B cell (primary cell): Measurements from ENCODE around the gene PTPRM. TPM values are rescaled to one million over a fixed set of nuclear protein-coding genes. Genes with fewer than 3 reads are reported as not detected.

Experiments used
- ATAC-seq: fragments of 200-7000 bp; cut with Tn5 transposase; one replicate; pipeline ENCODE4 v1.10.0; 2021; ENCODE audit warnings: low read depth, mild to moderate bottlenecking, moderate number of reproducible peaks, moderate library complexity
- CTCF ChIA-PET: fragments of 350-600 bp; sonication (Branson Sonifier 250); formaldehyde crosslinking; loops from one replicate; lab custom pipeline; 2021; ENCODE audit warnings: antibody characterized with exemption, inconsistent platforms; lab: Charles Lee
- POLR2A ChIA-PET: fragments of 350-600 bp; sonication (Branson Sonifier 250); formaldehyde crosslinking; loops from one replicate; lab custom pipeline; 2021; ENCODE audit warnings: antibody characterized with exemption; lab: Charles Lee
- DNase-seq: peaks from one replicate; pipeline ENCODE4 v3.0.0; 2013
- H2AFZ ChIP-seq: 2 replicates; pipeline ENCODE4 v1.6.1; 2012; ENCODE audit warnings: mild to moderate bottlenecking, low read depth, low read length; ENCODE audit not compliant: insufficient read depth, poor library complexity, severe bottlenecking
- H3K27ac ChIP-seq, 2 donors: 1 replicate in 1 of 2; 2 replicates in 1 of 2; pipeline ENCODE4 v1.5.1; 2012 to 2013; ENCODE audit warnings: low read length in 2 of 2, mild to moderate bottlenecking in 2 of 2, moderate library complexity in 1 of 2
- H3K27me3 ChIP-seq, 4 experiments: fragments of 200-600 bp in 1 of 4; sonication (generic) in 1 of 4; replicated peaks in 1 of 4; 1 replicate in 2 of 4; 2 replicates in 2 of 4; pipeline versions ENCODE4 v1.6.1 to v1.7.0; 2013 to 2016; ENCODE audit warnings: low read length in 3 of 4, mild to moderate bottlenecking in 2 of 4, mixed read lengths in 1 of 4, moderate library complexity in 1 of 4; ENCODE audit not compliant: insufficient read depth in 4 of 4, control insufficient read depth in 3 of 4; ENCODE audit errors: control extremely low read depth in 1 of 4
- H3K36me3 ChIP-seq, 2 experiments: replicated peaks in 1 of 2; 1 replicate in 1 of 2; 2 replicates in 1 of 2; pipeline versions ENCODE4 v1.6.1 to v1.7.1; 2013; ENCODE audit warnings: low read length in 1 of 2; ENCODE audit not compliant: insufficient read depth in 2 of 2, control insufficient read depth in 1 of 2; ENCODE audit errors: control extremely low read depth in 1 of 2, extremely low read depth in 1 of 2
- H3K4me1 ChIP-seq, 2 donors: fragments of 200-600 bp in 1 of 2; sonication (generic) in 1 of 2; 1 replicate in 1 of 2; 2 replicates in 1 of 2; pipeline versions ENCODE4 v1.5.1 to v1.6.1; 2013 to 2017; ENCODE audit warnings: low read length in 2 of 2; ENCODE audit not compliant: control insufficient read depth in 2 of 2, insufficient read depth in 2 of 2
- H3K4me2 ChIP-seq: replicated peaks from 2 replicates; pipeline ENCODE3; 2012; ENCODE audit warnings: mild to moderate bottlenecking, low read depth, low read length; ENCODE audit not compliant: poor library complexity, severe bottlenecking
- H3K4me3 ChIP-seq, 5 experiments: fragments of 200-600 bp in 1 of 5; sonication (generic) in 1 of 5; 1 replicate in 3 of 5; 2 replicates in 2 of 5; pipeline versions ENCODE4 v1.5.1 to v1.7.0; 2011 to 2016; ENCODE audit warnings: low read length in 4 of 5, mild to moderate bottlenecking in 4 of 5, low read depth in 2 of 5, control low read depth in 1 of 5, moderate library complexity in 1 of 5; ENCODE audit not compliant: insufficient read depth in 1 of 5; ENCODE audit errors: control extremely low read depth in 1 of 5, extremely low read depth in 1 of 5
- H3K79me2 ChIP-seq: fragments of 200-600 bp; sonication (generic); one replicate; pipeline ENCODE4 v1.6.0; 2016; ENCODE audit warnings: low read length; ENCODE audit not compliant: control insufficient read depth, insufficient read depth
- H3K9ac ChIP-seq: fragments of 200-600 bp; sonication (generic); 2 replicates; pipeline ENCODE4 v1.6.1; 2017; ENCODE audit warnings: mild to moderate bottlenecking, low read length, moderate library complexity
- H3K9me3 ChIP-seq, 3 donors: one replicate each; pipeline versions ENCODE4 v1.6.1 to v1.7.1; 2013; ENCODE audit warnings: low read length in 2 of 3; ENCODE audit not compliant: control insufficient read depth in 2 of 3, insufficient read depth in 1 of 3; ENCODE audit errors: control extremely low read depth in 1 of 3
- H4K20me1 ChIP-seq: 2 replicates; pipeline ENCODE4 v1.6.0; 2012; ENCODE audit warnings: mild to moderate bottlenecking, low read length; ENCODE audit not compliant: insufficient read depth, control insufficient read depth, poor library complexity, severe bottlenecking
- H3K27ac Mint-ChIP-seq: one replicate; pipeline ENCODE4 v1.8.0; 2021; ENCODE audit warnings: mixed read lengths
- H3K27me3 Mint-ChIP-seq: one replicate; pipeline ENCODE4 v1.8.0; 2021; ENCODE audit warnings: mixed read lengths
- H3K4me1 Mint-ChIP-seq: one replicate; pipeline ENCODE4 v1.8.0; 2021; ENCODE audit warnings: mixed read lengths
- H3K4me3 Mint-ChIP-seq: one replicate; pipeline ENCODE4 v1.8.0; 2021; ENCODE audit warnings: mixed read lengths
- H3K9me3 Mint-ChIP-seq: one replicate; pipeline ENCODE4 v1.8.0; 2022; ENCODE audit warnings: mixed read lengths; ENCODE audit not compliant: insufficient read depth
- EZH2 ChIP-seq: IDR thresholded peaks from 2 replicates; pipeline ENCODE4 v1.6.1; 2012; ENCODE audit warnings: borderline replicate concordance, low read depth, mild to moderate bottlenecking, moderate library complexity, low read length; ENCODE audit not compliant: insufficient read depth, poor library complexity, severe bottlenecking
- WGBS: methylation state at CpG from one replicate; pipeline ENCODE4 v1.1.5; 2013; ENCODE audit warnings: missing lambda C conversion rate; ENCODE audit not compliant: insufficient coverage; 5-methylcytosine and 5-hydroxymethylcytosine counted together
- intact Hi-C: fragments of 100-400 bp; cut with micrococcal nuclease; formaldehyde crosslinking; loops from one replicate; pipeline ENCODE4 v1.10.0; 2022
- polyA plus RNA-seq: library from polyadenylated mRNA; depleted of rRNA; stranded (reverse); fragments of >200 nt; gene quantifications from 2 replicates; pipeline ENCODE4 v1.2.3, GENCODE V29; 2012
- total RNA-seq, 2 donors: library from RNA; stranded (reverse); fragments of 120-200 nt in 1 of 2; gene quantifications; 1 replicate in 1 of 2; 2 replicates in 1 of 2; pipeline versions ENCODE4 v1.2.3 to v1.2.4, GENCODE V29; 2013 to 2022
- TF ChIP-seq, protein P1 (sequence below): fragments of 200-600 bp; IDR thresholded peaks from one replicate; pipeline ENCODE4 v1.8.0; 2022; ENCODE audit warnings: antibody characterized with exemption, mild to moderate bottlenecking

PTPRM gene
- total and polyA plus RNA-seq, 2 donors (not counting 1 experiment from before 2014, with no cell fraction given): 0.20 to 0.89 TPM

DNA sequence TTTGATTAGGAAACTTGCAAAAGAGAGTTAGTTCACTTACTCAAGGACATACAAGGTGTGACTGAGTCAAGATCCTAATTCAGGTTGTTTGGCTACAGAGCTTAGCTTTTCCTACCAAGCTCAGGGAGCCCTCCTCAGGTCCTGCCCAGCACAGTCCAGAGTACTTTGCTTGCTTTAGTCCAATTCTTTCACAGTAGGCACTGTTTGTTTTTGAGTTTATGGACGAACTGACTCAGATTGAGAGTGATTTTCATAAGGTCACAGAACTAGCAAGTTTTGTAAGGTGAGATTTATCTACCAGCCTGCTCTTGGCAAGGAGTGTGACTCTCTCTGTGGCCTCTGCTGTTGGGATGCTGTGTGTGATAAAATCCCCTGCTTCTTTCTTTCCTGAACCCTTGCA is 310.5 kb downstream of the PTPRM start:
- 78% methylated on average over 1 of the region's 1 CpG for WGBS
- Histone ChIP-seq H3K4me3 (no peak overlapping the region), H3K27me3 (no peaks in the 10 kb centered on the region), H3K9ac (no peak overlapping the region), H3K27ac (no peak overlapping the region), H3K36me3 (no peaks in the 10 kb centered on the region), H4K20me1 (no peaks in the 10 kb centered on the region), H3K4me1 (no peaks in the 10 kb centered on the region), H3K79me2 (no peaks in the 10 kb centered on the region), H3K9me3 (no peaks in the 10 kb centered on the region), H2AFZ (no peak overlapping the region), H3K4me2 (no peak overlapping the region)
- ATAC-seq: no peak
- DNase-seq: no peak
- Mint-ChIP-seq H3K4me3 (no peak overlapping the region), H3K27ac (no peak overlapping the region), H3K27me3 (no peaks in the 10 kb centered on the region), H3K4me1 (no peaks in the 10 kb centered on the region), H3K9me3 (no peaks in the 10 kb centered on the region)
- TF ChIP-seq, protein P1, sequence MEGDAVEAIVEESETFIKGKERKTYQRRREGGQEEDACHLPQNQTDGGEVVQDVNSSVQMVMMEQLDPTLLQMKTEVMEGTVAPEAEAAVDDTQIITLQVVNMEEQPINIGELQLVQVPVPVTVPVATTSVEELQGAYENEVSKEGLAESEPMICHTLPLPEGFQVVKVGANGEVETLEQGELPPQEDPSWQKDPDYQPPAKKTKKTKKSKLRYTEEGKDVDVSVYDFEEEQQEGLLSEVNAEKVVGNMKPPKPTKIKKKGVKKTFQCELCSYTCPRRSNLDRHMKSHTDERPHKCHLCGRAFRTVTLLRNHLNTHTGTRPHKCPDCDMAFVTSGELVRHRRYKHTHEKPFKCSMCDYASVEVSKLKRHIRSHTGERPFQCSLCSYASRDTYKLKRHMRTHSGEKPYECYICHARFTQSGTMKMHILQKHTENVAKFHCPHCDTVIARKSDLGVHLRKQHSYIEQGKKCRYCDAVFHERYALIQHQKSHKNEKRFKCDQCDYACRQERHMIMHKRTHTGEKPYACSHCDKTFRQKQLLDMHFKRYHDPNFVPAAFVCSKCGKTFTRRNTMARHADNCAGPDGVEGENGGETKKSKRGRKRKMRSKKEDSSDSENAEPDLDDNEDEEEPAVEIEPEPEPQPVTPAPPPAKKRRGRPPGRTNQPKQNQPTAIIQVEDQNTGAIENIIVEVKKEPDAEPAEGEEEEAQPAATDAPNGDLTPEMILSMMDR: no peak
- no peak for TF ChIP-seq EZH2
- intact Hi-C loops: no loop called here
- POLR2A ChIA-PET: no interaction called here
- CTCF ChIA-PET: no interaction called here

DNA sequence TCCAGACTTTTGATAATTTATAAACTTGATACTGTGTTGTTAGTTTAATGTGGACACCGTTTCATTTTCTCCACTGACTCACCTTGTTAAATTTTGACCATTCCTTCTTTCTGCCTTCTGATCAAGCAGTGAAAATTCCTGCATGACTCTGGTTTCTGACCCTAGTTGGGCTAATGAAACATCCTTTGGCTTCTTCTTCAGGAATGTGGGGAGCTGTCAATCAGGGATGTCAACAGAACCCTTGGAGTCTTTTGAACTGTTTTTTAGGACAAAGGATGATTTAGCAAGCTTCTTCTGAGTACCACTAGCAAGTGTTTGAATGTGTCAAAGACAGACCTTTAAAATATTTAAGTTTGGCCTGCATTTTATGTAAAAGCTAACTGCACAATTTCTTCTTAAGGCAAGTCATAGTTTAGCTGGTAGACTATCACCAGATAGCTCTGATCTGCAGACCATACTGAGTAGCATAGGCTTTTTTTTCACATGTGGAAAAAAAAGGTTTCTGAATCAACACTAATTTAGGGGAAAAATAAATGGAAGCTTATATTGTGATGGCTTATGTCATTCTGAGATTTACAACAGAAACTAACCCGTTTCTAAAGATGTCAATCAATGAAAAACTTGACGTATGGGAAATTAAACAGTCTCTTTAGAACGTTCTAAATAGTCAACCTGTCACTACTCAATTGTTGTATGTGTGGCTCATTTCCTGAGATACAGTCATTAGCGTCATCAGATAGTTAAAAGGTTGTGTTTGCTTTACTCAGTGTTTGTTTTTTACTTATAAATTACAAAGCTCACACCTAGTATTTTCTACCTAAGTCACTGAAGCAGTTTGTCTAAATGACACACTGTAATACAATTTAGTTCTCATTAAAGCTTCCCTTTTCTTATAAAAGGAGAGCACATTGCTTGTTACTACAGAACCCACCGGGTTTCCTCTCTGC is 311.4 kb downstream of the PTPRM start:
- Histone ChIP-seq H3K27ac (no peak overlapping the region), H3K4me2 (no peak overlapping the region), H3K27me3 (no peaks in the 10 kb centered on the region), H2AFZ (no peak overlapping the region), H3K9ac (no peak overlapping the region), H4K20me1 (no peaks in the 10 kb centered on the region), H3K4me1 (no peaks in the 10 kb centered on the region), H3K79me2 (no peaks in the 10 kb centered on the region), H3K4me3 (no peak overlapping the region), H3K9me3 (no peaks in the 10 kb centered on the region), H3K36me3 (no peaks in the 10 kb centered on the region)
- CTCF ChIA-PET: no interaction called here
- no CpG with 5 or more reads among the region's 6 CpGs for WGBS
- POLR2A ChIA-PET: no interaction called here
- no peak for TF ChIP-seq EZH2
- TF ChIP-seq, protein P1: no peak
- H3K27ac Mint-ChIP-seq: no peak overlapping the region
- intact Hi-C loops: no loop called here
- no peaks in the 10 kb centered on the region for H3K9me3 Mint-ChIP-seq
- H3K4me1 Mint-ChIP-seq: no peaks in the 10 kb centered on the region
- ATAC-seq (no peak), DNase-seq (no peak)
- H3K27me3 Mint-ChIP-seq: no peaks in the 10 kb centered on the region
- H3K4me3 Mint-ChIP-seq: no peak overlapping the region
